HTR-8/SVneo (cell line): ENCODE results near the gene AMZ2.
"Not testable (repeated sequence)": the region's sequence is repeated elsewhere in the genome, so short reads cannot be mapped to it uniquely, and the experiment has no call there.

ENCODE experiments used
- DNase-seq: peaks from one replicate; pipeline ENCODE4 v3.0.0; 2011; ENCODE audit warnings: low spot score, mixed read lengths; ENCODE audit not compliant: insufficient read length
- FAIRE-seq: peaks from 2 replicates; lab custom pipeline; 2011; peaks lifted over from hg19 to GRCh38; lab: Jason Lieb, UNC

AMZ2 gene

GRCh38 chr17:68246271-68247028, 1.4 kb upstream of the AMZ2 start:
- FAIRE-seq = no peak

GRCh38 chr17:68248199-68248825, 469 bp downstream of the AMZ2 start:
- peak; percentile 46 for DNase-seq
- FAIRE-seq = no peak

More at GRCh38 chr17:68246271-68247028, 1.4 kb upstream of the AMZ2 start:
- no peak for DNase-seq

- FAIRE-seq = no peak
- no peak for DNase-seq
Measured at GRCh38 chr17:68248891-68249290, 1.0 kb downstream of the AMZ2 start.

- DNase-seq (no peak), FAIRE-seq (no peak)
Measured at GRCh38 chr17:68249354-68249765, 1.5 kb downstream of the AMZ2 start.

- DNase-seq = not testable (repeated sequence)
- peak; percentile 67 for FAIRE-seq
Measured at GRCh38 chr17:68253426-68253825, 5.6 kb downstream of the AMZ2 start.

GRCh38 chr17:68255151-68255550, 7.3 kb downstream of the AMZ2 start:
- no peak for DNase-seq
- FAIRE-seq = no peak

GRCh38 chr17:68255731-68256538, 8.1 kb downstream of the AMZ2 start:
- FAIRE-seq (peak; percentile 72), DNase-seq (no peak)

GRCh38 chr17:68256701-68257100, 8.9 kb downstream of the AMZ2 start:
- FAIRE-seq, DNase-seq: not testable (repeated sequence)

- no peak for FAIRE-seq
- DNase-seq = no peak
Measured at GRCh38 chr17:68257934-68258333, 10.1 kb downstream of the AMZ2 start.

- peak; percentile 43 for DNase-seq
Measured at GRCh38 chr17:68258890-68259647, 11.2 kb downstream of the AMZ2 start.

GRCh38 chr17:68259648-68259951, 11.8 kb downstream of the AMZ2 start:
- peak; percentile 82 for FAIRE-seq
- not testable (repeated sequence) for DNase-seq

More at GRCh38 chr17:68258890-68259647, 11.2 kb downstream of the AMZ2 start:
- peak; percentile 96 for FAIRE-seq

GRCh38 chr17:68260051-68260762, 12.4 kb downstream of the AMZ2 start:
- FAIRE-seq = no peak
- DNase-seq = no peak

- not testable (repeated sequence) for FAIRE-seq, DNase-seq
Measured at GRCh38 chr17:68262467-68262866, 14.6 kb downstream of the AMZ2 start.

- FAIRE-seq = peak; percentile 91
- DNase-seq = not testable (repeated sequence)
Measured at GRCh38 chr17:68263101-68263681, 15.3 kb downstream of the AMZ2 start.

- DNase-seq, FAIRE-seq: not testable (repeated sequence)
Measured at GRCh38 chr17:68265833-68266232, 18.0 kb downstream of the AMZ2 start.

GRCh38 chr17:68273722-68274121, 25.9 kb downstream of the AMZ2 start:
- no peak for DNase-seq
- no peak for FAIRE-seq

- DNase-seq, FAIRE-seq: not testable (repeated sequence)
Measured at GRCh38 chr17:68276339-68276738, 28.5 kb downstream of the AMZ2 start.

GRCh38 chr17:68277807-68278206, 30.0 kb downstream of the AMZ2 start:
- DNase-seq = no peak
- FAIRE-seq = no peak

GRCh38 chr17:68281965-68282364, 34.1 kb downstream of the AMZ2 start:
- not testable (repeated sequence) for DNase-seq, FAIRE-seq
